Hepatocyte (in vitro differentiated cells): ENCODE measurements around the gene TSHB. TPM values are rescaled to one million over a fixed set of nuclear protein-coding genes. Genes with fewer than 3 reads are reported as not detected.

ENCODE experiments used
- DNase-seq: peaks from one replicate; pipeline ENCODE4 v3.0.0-alpha.2; 2016; ENCODE audit warnings: low spot score
- H2AFZ ChIP-seq: fragments of 200-600 bp; sonication (generic); 2 replicates; pipeline ENCODE4 v1.6.0; 2016; ENCODE audit warnings: antibody characterized with exemption, mild to moderate bottlenecking
- H3K27ac ChIP-seq: fragments of 200-600 bp; sonication (generic); 2 replicates; pipeline ENCODE4 v1.5.1; 2016; ENCODE audit warnings: mild to moderate bottlenecking
- H3K27me3 ChIP-seq: fragments of 200-600 bp; sonication (generic); 2 replicates; pipeline ENCODE4 v1.6.1; 2016
- H3K36me3 ChIP-seq: fragments of 200-600 bp; sonication (generic); replicated peaks from 2 replicates; pipeline ENCODE4 v1.5.1; 2016; ENCODE audit warnings: low read depth; ENCODE audit not compliant: insufficient read depth
- H3K4me1 ChIP-seq: fragments of 200-600 bp; sonication (generic); 2 replicates; pipeline ENCODE4 v1.5.1; 2016; ENCODE audit warnings: mild to moderate bottlenecking, moderate library complexity; ENCODE audit not compliant: insufficient read depth
- H3K4me2 ChIP-seq: fragments of 200-600 bp; sonication (generic); 2 replicates; pipeline ENCODE4 v1.6.0; 2016
- H3K4me3 ChIP-seq: fragments of 200-600 bp; sonication (generic); 2 replicates; pipeline ENCODE4 v1.5.1; 2016; ENCODE audit warnings: mild to moderate bottlenecking
- H3K79me2 ChIP-seq: fragments of 200-600 bp; sonication (generic); 2 replicates; pipeline ENCODE4 v1.6.0; 2017; ENCODE audit warnings: mild to moderate bottlenecking
- H3K9me2 ChIP-seq: fragments of 200-600 bp; sonication (generic); replicated peaks from 2 replicates; pipeline ENCODE4 v1.6.0; 2017; ENCODE audit warnings: mild to moderate bottlenecking; ENCODE audit not compliant: insufficient read depth
- H3K9me3 ChIP-seq: fragments of 200-600 bp; sonication (generic); 2 replicates; pipeline ENCODE4 v1.5.1; 2016; ENCODE audit warnings: low read depth, mild to moderate bottlenecking
- H4K20me1 ChIP-seq: fragments of 200-600 bp; sonication (generic); 2 replicates; pipeline ENCODE4 v1.6.0; 2016; ENCODE audit warnings: mild to moderate bottlenecking; ENCODE audit not compliant: insufficient read depth, poor library complexity, severe bottlenecking
- CTCF ChIP-seq: fragments of 200-600 bp; sonication (generic); IDR thresholded peaks from 2 replicates; pipeline ENCODE4 v1.5.1; 2016; ENCODE audit warnings: antibody characterized with exemption, mild to moderate bottlenecking; ENCODE audit not compliant: poor library complexity
- EZH2 ChIP-seq: fragments of 200-600 bp; sonication (generic); IDR thresholded peaks from 2 replicates; pipeline ENCODE4 v1.6.1; 2016; ENCODE audit warnings: antibody characterized with exemption, mild to moderate bottlenecking, borderline replicate concordance
- EZH2phosphoT487 ChIP-seq: fragments of 200-600 bp; sonication (generic); IDR thresholded peaks from one replicate; pipeline ENCODE4 v1.6.1; 2018; ENCODE audit warnings: antibody characterized with exemption, mild to moderate bottlenecking, low read depth, moderate library complexity; ENCODE audit not compliant: unreplicated experiment, severe bottlenecking
- WGBS: methylation state at CpG from one replicate; pipeline ENCODE4 v1.1.6; 2016; ENCODE audit warnings: low lambda C conversion rate; ENCODE audit errors: missing lambda C conversion rate; 5-methylcytosine and 5-hydroxymethylcytosine counted together
- polyA plus RNA-seq: library from polyadenylated mRNA; unstranded; fragments of >200 nt; fragmentation: Nextera tagmentation; extraction: Ambion mirVana; gene quantifications from 2 replicates; pipeline ENCODE4 v1.2.1, GENCODE V29; 2016
- total RNA-seq: library from RNA; depleted of rRNA; stranded (reverse); fragments of >200 nt; gene quantifications from 2 replicates; pipeline ENCODE4 v1.2.3, GENCODE V29; 2014

TSHB gene
- total RNA-seq (1.0 TPM in 1 of 2 replicates, not detected in the other), polyA plus RNA-seq (0.71 TPM in 1 of 2 replicates, not detected in the other)

DNA sequence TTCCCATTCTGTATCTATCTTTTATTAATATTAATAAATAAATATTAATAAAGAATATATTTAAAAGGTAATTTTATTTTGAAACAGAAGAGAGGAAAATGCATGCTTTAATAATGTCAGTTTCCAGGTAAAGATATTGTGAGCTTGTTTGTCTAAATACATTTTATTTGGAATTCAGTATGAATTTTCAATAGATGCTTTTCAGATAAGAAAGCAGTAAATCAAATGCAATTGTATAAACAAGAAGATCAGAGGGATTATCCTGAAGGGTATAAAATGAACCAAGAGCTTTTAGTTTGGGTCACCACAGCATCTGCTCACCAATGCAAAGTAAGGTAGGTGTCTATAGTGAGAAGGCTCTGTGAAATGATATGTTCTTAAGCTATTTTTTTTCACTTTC is at the start of gene TSHB:
TSS of gene TSHB (plus strand) at position 301 of the 400 bp plus-strand sequence. CDS start 3,537 bp downstream, outside the sequence.
- H4K20me1 ChIP-seq, result no peaks in the 10 kb centered on the region

GRCh38 chr1:114982251-114982650 is 47.4 kb upstream of the TSHB start:
- H3K36me3 ChIP-seq, result no peaks in the 10 kb centered on the region
- H3K4me1 ChIP-seq, result no peaks in the 10 kb centered on the region
- H3K4me2 ChIP-seq, result no peak overlapping the region
- no peak overlapping the region for H3K27ac ChIP-seq
- no peak overlapping the region for H2AFZ ChIP-seq
- DNase-seq, result no peak
- no peaks in the 10 kb centered on the region for H3K27me3 ChIP-seq
- H3K9me3 ChIP-seq, result no peaks in the 10 kb centered on the region
- H3K79me2 ChIP-seq, result no peaks in the 10 kb centered on the region
- H3K9me2 ChIP-seq, result no peaks in the 10 kb centered on the region
- no peak overlapping the region for H3K4me3 ChIP-seq
- WGBS, result 59% methylated on average over 1 of the region's 1 CpG
- no peak for TF ChIP-seq EZH2
- TF ChIP-seq CTCF, result no peak
- no peaks in the 10 kb centered on the region for H4K20me1 ChIP-seq

More for the DNA sequence above, at the start of gene TSHB:
- no peaks in the 10 kb centered on the region for H3K9me3 ChIP-seq
- no peak within 1 kb of the TSS for H3K27ac ChIP-seq
- H3K36me3 ChIP-seq, result no peaks in the 10 kb centered on the region
- no peak within 1 kb of the TSS for H2AFZ ChIP-seq
- H3K27me3 ChIP-seq, result no peaks in the 10 kb centered on the region
- no peaks in the 10 kb centered on the region for H3K4me1 ChIP-seq
- H3K4me3 ChIP-seq, result no peak within 1 kb of the TSS
- TF ChIP-seq EZH2 (no peak), EZH2phosphoT487 (no peak), CTCF (no peak)
- no peaks in the 10 kb centered on the region for H3K79me2 ChIP-seq
- H3K4me2 ChIP-seq, result no peak within 1 kb of the TSS
- DNase-seq, result no peak
- H3K9me2 ChIP-seq, result no peaks in the 10 kb centered on the region

- no peak overlapping the region for H3K4me2 ChIP-seq
- no peak for TF ChIP-seq EZH2phosphoT487
- TF ChIP-seq EZH2, result no peak
- no peak for TF ChIP-seq CTCF
- H3K27me3 ChIP-seq, result no peaks in the 10 kb centered on the region
- no peak overlapping the region for H3K4me3 ChIP-seq
- H3K9me3 ChIP-seq, result no peaks in the 10 kb centered on the region
- no peaks in the 10 kb centered on the region for H4K20me1 ChIP-seq
- no peak overlapping the region for H2AFZ ChIP-seq
- H3K79me2 ChIP-seq, result no peaks in the 10 kb centered on the region
- H3K36me3 ChIP-seq, result no peaks in the 10 kb centered on the region
- no peaks in the 10 kb centered on the region for H3K9me2 ChIP-seq
- H3K27ac ChIP-seq, result no peak overlapping the region
- DNase-seq, result no peak
- H3K4me1 ChIP-seq, result no peaks in the 10 kb centered on the region
Measured at GRCh38 chr1:114986286-114986685, 43.3 kb upstream of the TSHB start.

- no peaks in the 10 kb centered on the region for H3K36me3 ChIP-seq
- H3K27me3 ChIP-seq, result no peaks in the 10 kb centered on the region
- H3K4me2 ChIP-seq, result no peak overlapping the region
- WGBS, result 80% methylated on average over 1 of the region's 1 CpG
- no peak overlapping the region for H2AFZ ChIP-seq
- no peaks in the 10 kb centered on the region for H3K79me2 ChIP-seq
- H4K20me1 ChIP-seq, result no peaks in the 10 kb centered on the region
- H3K27ac ChIP-seq, result no peak overlapping the region
- no peak overlapping the region for H3K4me3 ChIP-seq
- no peaks in the 10 kb centered on the region for H3K9me3 ChIP-seq
- TF ChIP-seq EZH2 (no peak), CTCF (no peak), EZH2phosphoT487 (no peak)
- no peaks in the 10 kb centered on the region for H3K4me1 ChIP-seq
- no peaks in the 10 kb centered on the region for H3K9me2 ChIP-seq
- DNase-seq, result no peak
Measured at GRCh38 chr1:114988095-114988494, 41.5 kb upstream of the TSHB start.
